ENCODE results near the gene OBP2A. TPM values are rescaled to one million over a fixed set of nuclear protein-coding genes. Genes with fewer than 3 reads are reported as not detected.

OBP2A gene
- total RNA-seq: not detected in 2 replicates

DNA sequence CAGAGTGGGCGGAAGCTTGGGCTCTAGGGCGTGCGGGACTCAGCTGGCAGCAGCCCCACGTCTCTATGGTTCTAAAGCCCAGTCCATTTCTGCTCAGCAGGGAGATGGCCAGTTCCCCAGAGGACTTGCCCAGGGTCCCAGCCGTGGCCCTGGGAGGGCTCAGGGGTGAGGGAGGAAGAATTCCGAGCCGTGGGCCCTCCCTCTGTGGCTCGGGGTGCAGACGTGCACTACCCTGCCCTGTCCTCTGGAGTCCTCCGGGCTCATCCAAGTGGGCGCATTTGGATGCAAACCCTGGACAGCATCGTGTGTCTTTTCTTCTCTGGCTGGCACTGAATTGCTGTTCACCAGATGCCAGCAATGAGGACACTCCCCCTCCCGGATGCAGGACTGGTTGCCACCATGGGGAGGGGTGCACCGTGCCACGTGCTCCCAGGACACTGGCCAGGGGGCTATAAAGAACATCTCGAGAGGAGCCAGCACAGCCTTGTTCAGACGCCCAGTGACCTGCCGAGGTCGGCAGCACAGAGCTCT is at the start of gene OBP2A:
TSS of gene OBP2A (plus strand) at position 481 of the 531 bp plus-strand sequence. CDS start 55 bp downstream, outside the sequence.

DNA sequence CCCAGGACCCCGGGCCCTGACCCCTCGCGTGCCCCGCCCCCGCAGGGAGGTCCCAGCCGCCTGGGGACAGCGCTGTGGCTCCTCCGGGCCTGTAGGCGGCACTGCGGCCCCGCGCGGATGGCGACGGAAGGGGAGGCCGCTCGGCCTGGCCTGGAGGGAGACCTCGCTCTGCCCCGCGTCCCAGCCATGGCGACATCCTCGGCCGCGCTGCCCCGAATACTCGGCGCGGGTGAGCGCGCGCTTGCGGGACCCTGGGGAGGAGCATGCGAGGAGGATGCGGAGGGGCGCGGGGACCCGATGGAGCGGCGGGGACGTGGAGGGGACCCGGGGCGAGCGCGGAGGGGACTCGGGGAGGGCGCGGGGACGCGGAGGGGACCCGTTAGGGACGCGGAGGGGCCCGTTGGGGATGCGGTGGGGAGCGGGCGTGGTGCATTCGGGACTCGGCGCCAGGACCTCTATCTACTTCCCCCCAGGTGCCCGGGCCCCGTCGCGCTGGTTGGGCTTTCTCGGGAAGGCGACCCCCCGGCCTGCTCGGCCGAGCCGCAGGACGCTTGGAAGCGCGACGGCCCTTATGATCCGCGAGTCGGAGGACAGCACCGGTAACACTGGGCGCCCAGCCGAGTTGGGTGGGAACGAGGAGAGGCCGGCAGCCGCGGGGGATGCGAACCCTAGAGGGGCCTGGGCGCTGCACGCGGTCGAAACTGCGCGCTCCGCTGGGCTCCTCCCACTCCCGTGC is 45.2 kb upstream of the OBP2A start, which contains the start of gene MRPS2:
TSS of gene MRPS2 (plus strand) at position 158 of the 736 bp plus-strand sequence. CDS start at position 187, 29 bp downstream.

GRCh38 chr9:135520916-135521607 is 24.9 kb upstream of the OBP2A start, which contains the start of gene LCN1:
TSS of gene LCN1 (plus strand) at chr9:135521440. CDS start at chr9:135521498, 58 bp downstream.

GRCh38 chr9:135561391-135562234 is 15.7 kb downstream of the OBP2A start, which contains the start of gene PAEP:
TSS of gene PAEP (plus strand) at chr9:135561756.

Other genes with a start within 250 kb of the OBP2A start
- 7.0 and 16.0 TPM in 2 replicates for gene PPP1R26, start 66.3 kb upstream of the OBP2A start, total RNA-seq
- 36.0 and 39.9 TPM in 2 replicates for gene MRPS2, start 45.4 kb upstream of the OBP2A start, total RNA-seq
- gene LCN1, start 24.7 kb upstream of the OBP2A start, total RNA-seq: not detected in 2 replicates
- not detected in 2 replicates for gene PAEP, start 15.6 kb downstream of the OBP2A start, total RNA-seq
- gene GLT6D1, start 93.4 kb downstream of the OBP2A start, total RNA-seq: not detected in 2 replicates
- not detected in 2 replicates for gene LCN9, start 117.2 kb downstream of the OBP2A start, total RNA-seq
- gene SOHLH1, start 153.4 kb downstream of the OBP2A start, total RNA-seq: not detected in 2 replicates
- gene KCNT1, start 156.1 kb downstream of the OBP2A start, total RNA-seq: not detected in 2 replicates